PC-9 (cell line): ENCODE measurements around the gene MAGEF1.

Experiments
- EZH2 ChIP-seq: fragments of 200-600 bp; sonication (generic); IDR thresholded peaks from 2 replicates; pipeline ENCODE4 v1.8.0; 2017; ENCODE audit warnings: antibody characterized with exemption, low read depth
- TF ChIP-seq, protein P1 (sequence below): fragments of 200-600 bp; sonication (generic); conservative IDR thresholded peaks from 2 replicates; pipeline ENCODE4 v1.6.1; 2017; ENCODE audit warnings: mixed run types, antibody characterized with exemption, mild to moderate bottlenecking, moderate library complexity

DNA sequence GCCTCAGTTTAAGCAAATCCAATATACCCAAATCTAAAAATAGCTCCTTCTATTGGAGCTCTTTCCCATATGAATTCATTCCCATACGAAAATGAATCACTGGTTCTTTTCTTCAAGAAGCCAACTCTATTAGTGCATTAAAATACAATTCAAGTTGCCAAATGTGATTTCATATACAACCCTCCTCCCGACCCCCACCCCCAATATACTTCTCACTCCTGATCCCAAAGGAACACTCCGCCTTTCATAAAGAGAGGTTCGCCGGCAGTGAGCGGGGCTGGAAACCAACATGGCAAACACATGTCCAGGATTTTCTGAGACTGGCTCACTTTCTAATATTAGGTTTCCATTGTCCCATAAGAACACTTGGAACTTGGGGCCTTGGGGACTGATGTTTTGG lies 48.5 kb downstream of the MAGEF1 start:
- TF ChIP-seq, protein P1, sequence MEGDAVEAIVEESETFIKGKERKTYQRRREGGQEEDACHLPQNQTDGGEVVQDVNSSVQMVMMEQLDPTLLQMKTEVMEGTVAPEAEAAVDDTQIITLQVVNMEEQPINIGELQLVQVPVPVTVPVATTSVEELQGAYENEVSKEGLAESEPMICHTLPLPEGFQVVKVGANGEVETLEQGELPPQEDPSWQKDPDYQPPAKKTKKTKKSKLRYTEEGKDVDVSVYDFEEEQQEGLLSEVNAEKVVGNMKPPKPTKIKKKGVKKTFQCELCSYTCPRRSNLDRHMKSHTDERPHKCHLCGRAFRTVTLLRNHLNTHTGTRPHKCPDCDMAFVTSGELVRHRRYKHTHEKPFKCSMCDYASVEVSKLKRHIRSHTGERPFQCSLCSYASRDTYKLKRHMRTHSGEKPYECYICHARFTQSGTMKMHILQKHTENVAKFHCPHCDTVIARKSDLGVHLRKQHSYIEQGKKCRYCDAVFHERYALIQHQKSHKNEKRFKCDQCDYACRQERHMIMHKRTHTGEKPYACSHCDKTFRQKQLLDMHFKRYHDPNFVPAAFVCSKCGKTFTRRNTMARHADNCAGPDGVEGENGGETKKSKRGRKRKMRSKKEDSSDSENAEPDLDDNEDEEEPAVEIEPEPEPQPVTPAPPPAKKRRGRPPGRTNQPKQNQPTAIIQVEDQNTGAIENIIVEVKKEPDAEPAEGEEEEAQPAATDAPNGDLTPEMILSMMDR: no peak
- TF ChIP-seq EZH2: no peak
